Spleen (tissue), 7 donors: ENCODE data around the gene FBXO15.

ENCODE experiments used
- CTCF ChIP-seq, 11 experiments: fragments of 200-600 bp in 7 of 11; fragments of 450-650 bp in 4 of 11; sonication (generic) in 4 of 11; IDR thresholded peaks in 8 of 11; conservative IDR thresholded peaks in 3 of 11; 1 replicate in 7 of 11; 2 replicates in 4 of 11; pipeline versions ENCODE4 v1.4.0 to v1.8.0; 2016 to 2021; ENCODE audit warnings: antibody characterized with exemption in 11 of 11, inconsistent platforms in 4 of 11, mild to moderate bottlenecking in 1 of 11
- POLR2AphosphoS5 ChIP-seq, 3 donors: sonication (generic); formaldehyde crosslinking; IDR thresholded peaks; one replicate each; pipeline ENCODE4 v1.5.1; 2017; ENCODE audit warnings: antibody characterized with exemption in 3 of 3
- donor health status: DM: no; HTN: no; CAD: no; lungs with moderate emphysema.
- donor health status: DM: no; HTN: no; CAD: no.
- donor health status: DM: no; HTN: no; CAD: no.

DNA sequence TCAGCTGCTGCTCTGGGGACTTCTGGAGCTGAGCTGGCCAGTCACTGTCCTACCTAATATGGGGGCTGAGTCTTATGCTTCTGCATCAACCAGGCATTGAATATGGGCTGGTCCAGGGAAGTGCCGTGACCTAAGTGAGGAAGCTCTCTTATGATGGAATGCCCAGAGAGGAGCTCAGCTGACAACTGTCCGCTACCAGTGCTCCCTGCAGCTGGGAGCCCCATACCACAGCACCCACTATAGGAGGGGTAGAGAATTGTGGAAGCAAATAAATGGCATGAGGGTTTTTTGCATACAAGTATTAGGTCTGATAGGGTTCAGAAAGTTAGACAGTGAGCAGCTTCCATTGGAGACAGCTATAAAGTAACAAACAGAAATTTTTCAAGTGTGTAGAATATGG is 5.2 kb upstream of the FBXO15 start:
- TF ChIP-seq CTCF (IDR thresholded peaks at IDR 0.05 in 8 of 11, conservative IDR thresholded peaks at IDR 0.05 in 3 of 11) = no peak
- no peak for TF ChIP-seq POLR2AphosphoS5 (IDR thresholded peaks at IDR 0.05)
